GM19351 (cell line): ENCODE data around the gene PIP4K2B.
"Not testable (repeated sequence)": the region's sequence is repeated elsewhere in the genome, so short reads cannot be mapped to it uniquely, and the experiment has no call there.

Experiments used
- ATAC-seq: cut with Tn5 transposase; IDR thresholded peaks from one replicate; pipeline ENCODE4 v1.9.1; 2021; ENCODE audit warnings: mild to moderate bottlenecking, moderate library complexity; ENCODE audit not compliant: unreplicated experiment

PIP4K2B gene

DNA sequence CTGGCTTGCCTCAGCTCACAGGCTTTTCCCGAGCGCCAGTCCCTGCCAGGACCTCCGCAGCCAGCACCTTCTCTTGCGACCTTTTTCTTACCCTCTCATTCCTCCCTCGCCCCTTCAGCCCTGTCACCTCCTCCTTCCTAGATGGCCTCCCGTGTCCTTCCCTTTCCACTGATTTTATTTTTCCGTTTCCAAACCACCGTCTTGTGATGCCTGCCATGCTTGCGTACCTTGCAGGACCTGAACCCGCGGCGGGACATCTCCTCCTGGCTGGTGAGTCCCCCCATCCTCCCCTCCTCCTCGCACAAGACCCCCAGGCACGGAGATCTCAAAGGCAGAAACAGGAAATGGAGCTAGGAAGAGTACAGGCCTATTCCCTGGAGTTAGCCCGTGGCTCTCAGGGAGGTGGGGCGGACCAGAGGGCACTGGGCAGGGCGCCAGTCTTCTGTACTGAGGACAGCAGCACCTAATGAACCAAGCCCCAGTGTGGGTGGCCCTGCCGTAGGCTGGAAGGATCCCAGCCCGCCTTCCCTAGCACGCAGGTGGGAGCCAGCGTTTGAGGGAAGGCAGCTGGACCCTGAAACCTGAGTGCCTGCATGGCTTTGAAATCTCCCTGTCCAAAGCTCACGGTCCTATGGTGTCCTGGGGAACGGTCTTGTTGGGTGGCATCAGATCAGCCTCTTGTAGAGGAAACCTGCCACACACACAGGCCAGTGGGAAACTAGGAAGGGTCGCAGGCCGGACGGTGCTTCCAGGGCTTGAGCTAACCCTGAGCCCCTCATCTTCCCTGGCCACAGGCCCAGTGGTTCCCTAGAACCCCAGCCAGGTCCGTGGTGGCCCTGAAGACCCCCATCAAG lies 68.6 kb downstream of the PIP4K2B start:
- ATAC-seq, result no peak

DNA sequence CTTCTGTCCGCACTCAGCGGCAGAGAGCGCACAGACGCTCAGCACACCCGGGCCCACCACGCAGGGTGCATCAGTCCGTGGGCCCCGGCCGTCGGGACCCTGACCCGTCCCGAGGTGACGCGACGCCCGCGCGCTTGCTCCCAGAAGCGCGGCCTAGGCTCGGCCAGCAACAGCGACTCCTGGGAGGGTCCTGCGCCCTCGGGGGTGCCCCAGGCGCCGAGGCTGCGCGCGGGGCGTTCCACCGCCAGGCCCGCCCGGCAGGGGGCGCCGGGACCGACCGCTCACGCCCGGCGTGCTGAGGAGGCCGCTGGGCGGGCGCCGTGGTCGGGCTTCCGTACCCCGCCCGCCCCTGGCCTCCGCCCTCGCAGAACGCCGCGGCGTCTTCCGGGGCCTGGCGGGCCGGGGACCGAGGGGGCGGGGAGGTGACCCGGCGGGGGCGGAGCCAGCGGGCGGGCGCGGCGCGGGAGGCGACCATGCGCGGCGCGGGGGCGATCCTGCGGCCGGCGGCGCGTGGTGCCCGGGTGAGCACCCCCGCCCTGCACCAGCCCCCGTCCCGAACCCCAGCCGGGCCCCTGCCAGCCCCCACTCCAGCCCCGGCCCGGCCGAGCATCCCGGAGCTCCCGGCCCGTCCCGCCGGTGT lies 69.3 kb downstream of the PIP4K2B start, which contains the start of gene CISD3:
TSS of gene CISD3 (plus strand) at position 456 of the 640 bp plus-strand sequence. CDS start at position 474, 18 bp downstream.
- peak; percentile 83 for ATAC-seq

GRCh38 chr17:38729368-38729885 lies 69.9 kb downstream of the PIP4K2B start:
- ATAC-seq, result no peak

DNA sequence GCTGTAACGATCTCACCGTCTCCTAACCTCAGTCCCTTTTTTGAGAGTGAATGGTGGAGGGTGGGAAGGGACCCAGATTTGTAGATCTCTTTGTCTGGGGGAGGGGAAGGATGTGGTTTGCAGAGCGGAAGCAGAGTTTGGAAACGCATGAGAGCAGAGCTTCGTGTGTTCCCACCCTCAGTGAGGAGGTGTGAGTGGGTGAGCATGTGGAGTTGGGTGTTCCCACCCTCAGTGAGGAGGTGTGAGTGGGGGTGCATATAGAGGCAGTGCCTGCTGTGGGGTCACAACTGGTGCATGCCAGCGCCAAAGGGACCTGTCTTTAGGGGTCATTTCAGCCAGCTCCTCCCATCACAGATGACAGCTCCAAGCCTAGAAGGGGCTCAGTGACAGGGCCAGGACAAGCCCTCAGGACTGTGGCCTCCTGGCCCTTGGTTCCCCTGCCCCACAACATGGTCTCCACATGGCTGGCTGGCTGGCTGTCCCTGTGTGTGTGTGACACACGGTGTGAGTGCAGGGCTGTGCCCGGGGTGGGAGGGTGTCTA lies 71.0 kb downstream of the PIP4K2B start:
- ATAC-seq, result no peak

DNA sequence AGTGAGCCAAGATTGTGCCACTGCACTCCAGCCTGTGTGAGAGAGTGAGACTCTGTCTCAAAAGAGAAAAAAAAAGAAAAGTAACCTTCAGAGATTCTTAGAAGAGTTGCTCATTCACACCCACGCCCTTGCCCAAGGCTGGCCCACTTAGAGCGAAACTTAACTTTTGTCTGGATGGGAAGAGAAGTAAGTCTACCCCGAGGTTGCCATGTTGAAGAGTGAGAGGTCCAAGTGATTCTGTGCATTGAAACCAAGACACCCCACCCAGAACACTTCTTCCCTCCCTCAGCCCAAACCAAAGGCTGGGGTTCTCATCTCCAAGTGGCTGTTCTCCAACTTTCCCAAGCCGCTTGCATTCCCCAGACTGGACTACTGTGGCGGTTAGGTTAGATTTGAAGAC lies 71.6 kb downstream of the PIP4K2B start:
- no peak for ATAC-seq

GRCh38 chr17:38726145-38726544 lies 73.2 kb downstream of the PIP4K2B start:
- ATAC-seq, result not testable (repeated sequence)

DNA sequence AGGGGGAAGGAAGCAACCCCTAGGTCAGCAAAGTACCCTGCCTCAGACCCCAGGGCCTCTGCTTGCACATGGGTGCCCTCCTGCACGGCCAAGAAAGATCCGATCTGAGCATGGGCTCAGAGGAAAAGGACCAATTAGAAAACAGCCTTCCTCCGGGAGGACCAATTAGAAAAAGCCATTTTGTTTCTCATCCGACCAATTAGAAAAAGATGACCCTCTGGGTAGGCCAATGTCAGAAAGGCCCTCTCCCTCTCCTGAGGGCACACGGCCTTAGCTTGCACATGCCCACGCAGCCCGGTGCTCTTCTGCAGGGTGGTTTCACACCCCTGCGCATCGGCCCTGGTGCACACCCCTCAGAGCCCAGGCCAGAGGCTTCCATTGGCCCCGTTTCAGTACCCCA lies 74.3 kb downstream of the PIP4K2B start:
- ATAC-seq, result no peak

GRCh38 chr17:38724337-38724988 lies 74.9 kb downstream of the PIP4K2B start:
- ATAC-seq, result no peak

- ATAC-seq, result no peak
Measured at GRCh38 chr17:38721802-38722201, 77.6 kb downstream of the PIP4K2B start.

GRCh38 chr17:38720941-38721340 lies 78.4 kb downstream of the PIP4K2B start:
- no peak for ATAC-seq

GRCh38 chr17:38719943-38720641 lies 79.3 kb downstream of the PIP4K2B start:
- no peak for ATAC-seq

DNA sequence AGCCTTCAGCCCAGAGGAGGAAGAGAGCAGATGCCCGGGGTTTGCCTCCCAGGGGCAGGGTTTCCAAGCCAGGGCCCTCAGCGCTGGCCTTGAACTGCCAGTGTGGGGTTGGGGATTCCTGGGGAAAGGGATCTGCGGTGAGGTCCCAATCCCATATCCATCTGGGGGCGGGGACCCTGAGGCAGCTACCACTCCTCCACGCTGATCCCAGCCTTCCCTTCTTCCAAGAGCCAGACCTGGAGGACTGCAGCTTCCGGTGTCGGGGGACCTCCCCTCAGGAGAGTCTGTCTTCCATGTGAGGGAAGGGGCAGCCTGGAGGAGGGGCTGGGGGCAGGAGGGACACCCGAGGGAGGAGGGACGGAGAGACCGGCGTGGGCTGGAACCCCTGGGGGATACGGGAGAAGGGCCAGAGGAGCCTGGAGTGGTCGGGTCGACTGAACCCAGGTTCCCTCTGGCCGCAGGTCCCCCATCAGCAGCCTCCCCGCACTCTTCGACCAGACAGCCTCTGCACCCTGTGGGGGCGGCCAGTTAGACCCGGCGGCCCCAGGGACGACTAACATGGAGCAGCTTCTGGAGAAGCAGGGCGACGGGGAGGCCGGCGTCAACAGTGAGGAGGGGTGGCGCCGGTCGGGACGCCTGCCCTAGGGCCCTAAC lies 79.9 kb downstream of the PIP4K2B start:
- ATAC-seq, result no peak

DNA sequence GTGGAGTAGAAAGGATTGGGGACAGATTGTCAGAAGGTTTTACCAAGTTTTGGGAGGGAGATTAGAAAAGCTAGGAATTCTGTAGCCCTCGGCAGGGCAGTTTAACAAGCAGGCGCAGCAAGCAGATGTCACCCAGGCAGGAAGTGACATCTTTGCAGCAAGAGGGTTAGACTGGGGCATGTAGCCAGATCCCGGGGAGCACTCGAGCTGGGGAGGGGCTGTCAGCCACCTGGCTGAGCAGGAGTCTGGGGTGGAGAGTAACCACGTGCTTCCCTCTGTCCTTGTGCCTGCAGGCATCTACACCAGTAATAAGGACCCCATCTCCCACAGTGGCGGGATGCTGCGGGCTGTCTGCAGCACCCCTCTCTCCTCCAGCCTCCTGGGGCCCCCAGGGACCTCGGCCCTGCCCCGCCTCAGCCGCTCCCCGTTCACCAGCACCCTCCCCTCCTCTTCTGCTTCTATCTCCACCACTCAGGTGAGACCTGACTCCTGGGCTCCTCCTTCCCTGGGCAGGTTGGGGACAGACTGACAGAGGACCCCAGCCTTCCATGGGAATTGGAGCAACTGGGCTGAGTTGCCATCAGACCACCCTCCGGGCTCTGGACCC lies 82.1 kb downstream of the PIP4K2B start:
- no peak for ATAC-seq

DNA sequence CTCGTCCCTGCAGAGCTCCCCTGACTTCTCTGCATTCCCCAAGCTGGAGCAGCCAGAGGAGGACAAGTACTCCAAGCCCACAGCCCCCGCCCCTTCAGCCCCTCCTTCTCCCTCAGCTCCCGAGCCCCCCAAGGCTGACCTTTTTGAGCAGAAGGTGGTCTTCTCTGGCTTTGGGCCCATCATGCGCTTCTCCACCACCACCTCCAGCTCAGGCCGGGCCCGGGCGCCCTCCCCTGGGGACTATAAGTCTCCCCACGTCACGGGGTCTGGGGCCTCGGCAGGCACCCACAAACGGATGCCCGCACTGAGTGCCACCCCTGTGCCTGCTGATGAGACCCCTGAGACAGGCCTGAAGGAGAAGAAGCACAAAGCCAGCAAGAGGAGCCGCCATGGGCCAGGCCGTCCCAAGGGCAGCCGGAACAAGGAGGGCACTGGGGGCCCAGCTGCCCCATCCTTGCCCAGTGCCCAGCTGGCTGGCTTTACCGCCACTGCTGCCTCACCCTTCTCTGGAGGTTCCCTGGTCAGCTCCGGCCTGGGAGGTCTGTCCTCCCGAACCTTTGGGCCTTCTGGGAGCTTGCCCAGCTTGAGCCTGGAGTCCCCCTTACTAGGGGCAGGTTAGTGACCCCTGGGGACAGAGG lies 82.9 kb downstream of the PIP4K2B start:
- ATAC-seq, result no peak
